Glomerular endothelial cell (primary cell): Measurements from ENCODE around the gene TCEA3. TPM values are rescaled to one million over a fixed set of nuclear protein-coding genes. Genes with fewer than 3 reads are reported as not detected.

Source experiments
- DNase-seq: peaks from one replicate; pipeline ENCODE4 v3.0.0-alpha.2; 2011; ENCODE audit warnings: low read depth, low spot score; ENCODE audit errors: extremely low read depth
- total RNA-seq: library from RNA; depleted of rRNA; stranded (reverse); fragments of >200 nt; gene quantifications from 2 replicates; pipeline ENCODE4 v1.2.3, GENCODE V29; 2015

Gene TCEA3
- total RNA-seq, 1 donor from 2014 or later = 0.70 TPM

- DNase-seq = no peak
Measured at GRCh38 chr1:23422241-23422877, 2.2 kb downstream of the TCEA3 start.

GRCh38 chr1:23421753-23422240 lies 2.8 kb downstream of the TCEA3 start:
- DNase-seq = no peak

- no peak for DNase-seq
Measured at GRCh38 chr1:23421343-23421742, 3.2 kb downstream of the TCEA3 start.

GRCh38 chr1:23420778-23421177 lies 3.8 kb downstream of the TCEA3 start:
- DNase-seq = no peak

GRCh38 chr1:23419180-23419579 lies 5.4 kb downstream of the TCEA3 start:
- no peak for DNase-seq

- DNase-seq = no peak
Measured at GRCh38 chr1:23417570-23417969, 7.0 kb downstream of the TCEA3 start.

GRCh38 chr1:23416964-23417363 lies 7.6 kb downstream of the TCEA3 start:
- no peak for DNase-seq

GRCh38 chr1:23408797-23409290 lies 15.7 kb downstream of the TCEA3 start:
- DNase-seq = no peak

- DNase-seq = no peak
Measured at GRCh38 chr1:23407016-23407630, 17.4 kb downstream of the TCEA3 start.

- no peak for DNase-seq
Measured at GRCh38 chr1:23405946-23406345, 18.6 kb downstream of the TCEA3 start.

GRCh38 chr1:23403735-23404486 lies 20.6 kb downstream of the TCEA3 start:
- no peak for DNase-seq

- no peak for DNase-seq
Measured at GRCh38 chr1:23403355-23403734, 21.2 kb downstream of the TCEA3 start.

- DNase-seq = no peak
Measured at GRCh38 chr1:23403038-23403336, 21.6 kb downstream of the TCEA3 start.

- no peak for DNase-seq
Measured at GRCh38 chr1:23402286-23403037, 22.1 kb downstream of the TCEA3 start.

- no peak for DNase-seq
Measured at GRCh38 chr1:23401313-23401712, 23.2 kb downstream of the TCEA3 start.

GRCh38 chr1:23400324-23401114 lies 24.0 kb downstream of the TCEA3 start:
- no peak for DNase-seq

- no peak for DNase-seq
Measured at GRCh38 chr1:23399229-23399628, 25.3 kb downstream of the TCEA3 start.

- no peak for DNase-seq
Measured at GRCh38 chr1:23397908-23398307, 26.6 kb downstream of the TCEA3 start.

GRCh38 chr1:23396380-23396779 lies 28.2 kb downstream of the TCEA3 start:
- DNase-seq = no peak

GRCh38 chr1:23395849-23396248 lies 28.7 kb downstream of the TCEA3 start:
- no peak for DNase-seq
